Astrocyte of the spinal cord (primary cell): Measurements from ENCODE around the gene ADORA2A.

Source experiments
- DNase-seq: peaks from one replicate; pipeline ENCODE4 v3.0.0; 2011; ENCODE audit warnings: low read depth, low spot score
- H3K4me3 ChIP-seq: 2 replicates; pipeline ENCODE4 v1.5.1; 2011; ENCODE audit warnings: low read depth, mild to moderate bottlenecking, low read length, moderate library complexity
- in situ Hi-C: cut with HindIII; loops from 2 replicates; pipeline ENCODE4 v1.10.0; 2017; ENCODE audit warnings: low sequenced_read_pairs
- TF ChIP-seq, protein P1 (sequence below): IDR thresholded peaks from 2 replicates; pipeline ENCODE4 v1.5.1; 2012; ENCODE audit warnings: low read depth, mild to moderate bottlenecking, low read length, inconsistent platforms

ADORA2A gene

DNA sequence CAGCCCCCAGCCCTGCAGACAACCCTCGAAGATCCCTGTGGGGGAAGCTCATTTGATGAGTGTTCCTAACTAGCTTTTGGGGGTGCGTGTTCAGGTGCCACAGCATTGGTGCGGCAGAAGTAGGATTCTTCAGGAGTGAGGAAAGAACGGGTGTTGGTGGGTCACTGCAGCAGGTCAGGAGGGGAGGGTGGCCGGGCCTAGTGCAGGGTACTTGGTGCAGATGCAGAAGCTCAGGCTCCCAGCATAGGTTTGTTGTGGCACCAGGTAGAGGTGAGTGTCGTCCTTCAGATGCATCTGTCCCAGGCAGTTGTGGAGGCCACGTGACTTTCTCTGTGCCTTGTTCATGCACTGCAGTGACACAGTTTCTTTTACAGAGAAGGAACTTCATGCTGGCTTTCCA, 15.1 kb upstream of the ADORA2A start:
- in situ Hi-C loops = no loop called here
- H3K4me3 ChIP-seq = no peak overlapping the region
- no peak for DNase-seq
- TF ChIP-seq, protein P1, sequence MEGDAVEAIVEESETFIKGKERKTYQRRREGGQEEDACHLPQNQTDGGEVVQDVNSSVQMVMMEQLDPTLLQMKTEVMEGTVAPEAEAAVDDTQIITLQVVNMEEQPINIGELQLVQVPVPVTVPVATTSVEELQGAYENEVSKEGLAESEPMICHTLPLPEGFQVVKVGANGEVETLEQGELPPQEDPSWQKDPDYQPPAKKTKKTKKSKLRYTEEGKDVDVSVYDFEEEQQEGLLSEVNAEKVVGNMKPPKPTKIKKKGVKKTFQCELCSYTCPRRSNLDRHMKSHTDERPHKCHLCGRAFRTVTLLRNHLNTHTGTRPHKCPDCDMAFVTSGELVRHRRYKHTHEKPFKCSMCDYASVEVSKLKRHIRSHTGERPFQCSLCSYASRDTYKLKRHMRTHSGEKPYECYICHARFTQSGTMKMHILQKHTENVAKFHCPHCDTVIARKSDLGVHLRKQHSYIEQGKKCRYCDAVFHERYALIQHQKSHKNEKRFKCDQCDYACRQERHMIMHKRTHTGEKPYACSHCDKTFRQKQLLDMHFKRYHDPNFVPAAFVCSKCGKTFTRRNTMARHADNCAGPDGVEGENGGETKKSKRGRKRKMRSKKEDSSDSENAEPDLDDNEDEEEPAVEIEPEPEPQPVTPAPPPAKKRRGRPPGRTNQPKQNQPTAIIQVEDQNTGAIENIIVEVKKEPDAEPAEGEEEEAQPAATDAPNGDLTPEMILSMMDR = no peak

DNA sequence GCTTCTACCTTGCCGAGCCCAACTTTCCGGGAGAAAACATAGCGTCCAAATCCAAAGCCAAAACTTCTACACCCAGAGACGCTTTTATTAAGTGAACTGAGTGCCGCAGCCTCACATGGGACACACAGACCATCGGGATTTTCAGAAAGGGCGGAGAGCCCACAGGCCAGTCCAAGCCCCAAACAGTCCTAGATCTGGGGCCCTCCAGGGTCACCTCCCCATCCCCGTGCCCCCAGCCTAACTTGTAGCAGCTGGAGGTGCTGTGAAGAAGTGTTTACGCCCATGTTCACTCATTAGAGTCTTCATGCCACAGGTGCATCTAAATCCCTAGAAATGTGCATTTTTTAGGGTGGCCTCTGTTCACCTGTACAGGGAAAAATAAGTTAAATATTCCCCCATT, 14.1 kb upstream of the ADORA2A start:
- in situ Hi-C loops = no loop called here
- TF ChIP-seq, protein P1 = no peak

DNA sequence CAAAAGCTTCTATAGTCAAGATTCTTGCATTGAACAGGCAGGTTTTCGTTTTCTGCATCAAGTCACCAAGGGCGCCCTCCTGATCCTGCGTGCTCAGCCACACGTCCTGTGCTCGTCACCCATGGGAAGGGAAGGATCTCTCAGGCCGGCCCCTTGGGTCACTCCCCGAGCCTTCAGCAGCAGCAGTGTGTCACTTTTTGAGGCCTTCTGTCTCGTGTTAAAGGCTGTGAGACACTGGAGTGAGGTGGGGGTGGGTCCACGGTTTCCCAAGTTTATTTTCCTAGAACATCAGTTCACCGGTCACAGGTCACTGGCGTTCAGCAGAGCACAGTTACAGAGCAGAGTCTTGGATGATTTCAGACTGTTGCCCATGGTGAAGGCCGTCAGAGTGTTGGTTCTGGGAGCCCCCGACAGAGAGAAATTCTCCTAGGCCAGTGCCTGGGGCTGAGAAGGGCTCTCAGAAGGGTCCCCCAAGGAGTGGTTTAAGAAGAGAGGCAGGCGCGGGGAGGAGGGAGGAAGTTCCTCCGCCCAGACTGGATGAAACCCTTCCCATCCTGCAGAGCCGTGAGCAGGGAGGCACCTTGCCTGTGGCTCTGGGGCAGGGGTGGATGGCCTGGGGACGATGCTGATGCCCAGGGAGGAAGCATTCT, 13.5 kb upstream of the ADORA2A start:
- TF ChIP-seq, protein P1 = no peak
- no peak overlapping the region for H3K4me3 ChIP-seq
- in situ Hi-C loops = no loop called here
- no peak for DNase-seq

More for the DNA sequence above, 14.1 kb upstream of the ADORA2A start:
- H3K4me3 ChIP-seq = no peak overlapping the region
- DNase-seq = no peak

DNA sequence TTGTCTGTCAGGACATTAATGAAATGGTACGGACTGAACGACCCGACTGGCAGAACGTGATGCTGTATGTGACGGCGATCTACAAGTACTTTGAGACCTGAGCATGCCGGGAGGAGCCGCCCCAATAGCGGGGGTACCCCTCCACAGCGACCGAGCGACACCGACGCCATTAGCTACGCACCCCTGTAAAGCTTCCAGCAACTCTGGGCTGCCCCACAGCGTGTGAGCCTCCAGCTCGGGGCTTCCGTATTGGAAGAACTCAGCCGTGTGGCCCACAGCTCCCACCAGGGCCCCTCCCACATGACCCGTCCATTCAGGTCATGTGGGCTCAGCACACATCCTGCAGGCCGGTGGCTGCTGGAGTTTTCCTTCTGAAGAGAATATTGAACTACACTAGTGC, 12.9 kb upstream of the ADORA2A start:
- no peak for DNase-seq
- in situ Hi-C loops = no loop called here
- H3K4me3 ChIP-seq = no peak overlapping the region
- TF ChIP-seq, protein P1 = no peak

DNA sequence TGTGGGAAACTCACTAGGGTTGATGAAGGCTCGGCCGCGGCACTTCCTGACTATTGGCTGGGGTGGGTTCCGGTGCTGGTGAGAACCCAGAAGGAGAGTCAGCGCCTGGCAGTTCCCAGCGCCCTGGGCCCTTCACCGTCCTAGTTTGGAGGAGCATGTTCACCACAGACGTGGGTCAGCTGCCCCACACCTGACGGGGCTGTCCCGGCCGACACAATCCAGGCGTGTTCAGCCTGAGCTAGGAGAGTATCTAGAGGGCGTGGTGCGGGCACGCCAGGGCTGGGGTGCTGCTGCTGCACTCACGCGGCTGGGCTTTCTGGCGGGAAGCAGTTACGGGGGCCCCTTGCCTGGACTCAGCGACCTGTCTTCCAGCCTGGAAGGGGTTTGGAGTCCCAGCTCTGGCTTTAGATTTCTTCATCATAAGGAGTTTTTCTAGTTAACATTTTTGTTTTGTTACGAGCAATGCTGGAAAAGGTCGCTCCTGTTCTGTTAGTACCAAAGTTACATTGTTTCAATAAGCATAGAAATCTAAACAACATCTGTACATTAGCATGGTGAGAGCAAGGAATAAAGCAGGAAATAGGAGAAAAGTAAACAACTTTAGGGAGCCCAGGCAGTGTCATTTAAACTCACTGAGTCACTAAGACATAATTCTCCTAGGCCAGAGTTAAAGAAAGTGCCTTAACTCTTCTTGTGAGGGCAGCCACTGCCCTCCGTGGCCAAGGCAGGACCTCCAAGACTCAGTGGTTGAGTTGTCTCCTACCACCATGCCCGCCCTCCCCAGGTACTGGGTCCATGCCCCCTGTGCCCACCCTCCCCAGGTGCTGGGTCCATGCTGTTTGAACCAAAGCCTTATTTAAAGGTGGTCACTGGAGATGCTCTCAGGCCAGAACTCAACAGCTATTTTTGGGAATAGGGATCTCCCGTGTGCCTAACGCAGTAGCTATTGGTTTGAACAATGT, 12.1 kb upstream of the ADORA2A start:
- in situ Hi-C loops = no loop called here
- no peak for DNase-seq
- no peak overlapping the region for H3K4me3 ChIP-seq
- TF ChIP-seq, protein P1 = no peak

DNA sequence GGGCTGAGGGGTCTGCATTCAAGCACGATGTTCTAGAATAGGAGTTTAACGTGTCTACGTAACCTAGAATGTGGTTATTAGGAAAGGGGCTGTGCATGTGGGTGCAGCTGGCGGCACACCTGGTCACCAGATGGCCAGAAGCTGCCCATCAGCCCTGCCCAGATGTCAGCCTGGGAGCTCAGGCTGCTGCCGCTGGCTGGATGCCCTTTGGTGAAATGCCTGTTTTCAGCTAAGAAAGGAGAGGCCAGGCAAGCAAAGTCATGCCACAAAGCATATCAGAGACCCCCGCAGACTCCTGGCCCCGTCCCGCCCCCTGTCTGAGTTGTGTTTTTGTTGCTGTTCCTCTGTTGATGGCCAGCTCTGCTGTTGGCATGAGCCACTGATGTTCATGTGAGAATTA, 11.3 kb upstream of the ADORA2A start:
- no peak overlapping the region for H3K4me3 ChIP-seq
- TF ChIP-seq, protein P1 = no peak
- no peak for DNase-seq
- in situ Hi-C loops = no loop called here
